Mucosa of stomach (tissue), 1 donor: ENCODE results near the gene ENPP7.
A peak's percentile ranks its signal among the peaks of the same experiment; 100 is the strongest.

Experiments used
- H3K27me3 ChIP-seq: one replicate; pipeline ENCODE4 v1.7.0; 2013; ENCODE audit warnings: mild to moderate bottlenecking, low read length; ENCODE audit not compliant: control insufficient read depth, insufficient read depth
- H3K36me3 ChIP-seq: one replicate; pipeline ENCODE4 v1.7.0; 2013; ENCODE audit warnings: low read length; ENCODE audit not compliant: control insufficient read depth, insufficient read depth
- H3K4me1 ChIP-seq: one replicate; pipeline ENCODE4 v1.7.0; 2013; ENCODE audit warnings: mild to moderate bottlenecking, low read length; ENCODE audit not compliant: control insufficient read depth, insufficient read depth
- H3K4me3 ChIP-seq: one replicate; pipeline ENCODE4 v1.7.0; 2013; ENCODE audit warnings: low read length
- H3K9ac ChIP-seq: one replicate; pipeline ENCODE4 v1.7.0; 2013; ENCODE audit warnings: mild to moderate bottlenecking, low read length, moderate library complexity
- H3K9me3 ChIP-seq: one replicate; pipeline ENCODE4 v1.7.0; 2013; ENCODE audit warnings: mild to moderate bottlenecking, low read length, moderate library complexity; ENCODE audit not compliant: control insufficient read depth
- donor health status: Pancreatic carcinoma.

Gene ENPP7

GRCh38 chr17:79739148-79740062 lies 8.7 kb downstream of the ENPP7 start:
- H3K36me3 ChIP-seq, result no peaks in the 10 kb centered on the region
- peaks cover 31% of the 10 kb centered on the region for H3K4me1 ChIP-seq
- H3K9me3 ChIP-seq, result no peaks in the 10 kb centered on the region
- no peak overlapping the region for H3K9ac ChIP-seq
- peaks cover 11% of the 10 kb centered on the region for H3K27me3 ChIP-seq
- H3K4me3 ChIP-seq, result no peak overlapping the region

GRCh38 chr17:79740413-79740812 lies 9.7 kb downstream of the ENPP7 start:
- no peaks in the 10 kb centered on the region for H3K9me3 ChIP-seq
- H3K4me1 ChIP-seq, result peaks cover 31% of the 10 kb centered on the region
- H3K4me3 ChIP-seq, result no peak overlapping the region
- H3K27me3 ChIP-seq, result peaks cover 11% of the 10 kb centered on the region
- peak overlapping the region; percentile 58 for H3K9ac ChIP-seq
- H3K36me3 ChIP-seq, result no peaks in the 10 kb centered on the region

- Histone ChIP-seq H3K9me3 (no peaks in the 10 kb centered on the region), H3K36me3 (no peaks in the 10 kb centered on the region), H3K4me1 (peaks cover 33% of the 10 kb centered on the region), H3K4me3 (no peak overlapping the region), H3K9ac (peak overlapping the region; percentile 34), H3K27me3 (peaks cover 14% of the 10 kb centered on the region)
Observed at GRCh38 chr17:79741401-79741750, 10.6 kb downstream of the ENPP7 start.

- Histone ChIP-seq H3K36me3 (no peaks in the 10 kb centered on the region), H3K27me3 (peaks cover 20% of the 10 kb centered on the region), H3K4me1 (peaks cover 39% of the 10 kb centered on the region), H3K9me3 (no peaks in the 10 kb centered on the region), H3K9ac (peak overlapping the region; percentile 34), H3K4me3 (no peak overlapping the region)
Observed at GRCh38 chr17:79741751-79742588, 11.2 kb downstream of the ENPP7 start.

GRCh38 chr17:79742589-79742918 lies 11.8 kb downstream of the ENPP7 start:
- Histone ChIP-seq H3K4me1 (peaks cover 45% of the 10 kb centered on the region), H3K9me3 (no peaks in the 10 kb centered on the region), H3K4me3 (no peak overlapping the region), H3K9ac (peak overlapping the region; percentile 34), H3K27me3 (peaks cover 26% of the 10 kb centered on the region), H3K36me3 (no peaks in the 10 kb centered on the region)

GRCh38 chr17:79742951-79743476 lies 12.3 kb downstream of the ENPP7 start:
- peaks cover 30% of the 10 kb centered on the region for H3K27me3 ChIP-seq
- H3K9ac ChIP-seq, result no peak overlapping the region
- H3K9me3 ChIP-seq, result no peaks in the 10 kb centered on the region
- H3K36me3 ChIP-seq, result no peaks in the 10 kb centered on the region
- H3K4me3 ChIP-seq, result no peak overlapping the region
- peaks cover 49% of the 10 kb centered on the region for H3K4me1 ChIP-seq

- Histone ChIP-seq H3K36me3 (no peaks in the 10 kb centered on the region), H3K4me1 (peaks cover 50% of the 10 kb centered on the region), H3K9ac (no peak overlapping the region), H3K4me3 (no peak overlapping the region), H3K9me3 (no peaks in the 10 kb centered on the region), H3K27me3 (peaks cover 32% of the 10 kb centered on the region)
Observed at GRCh38 chr17:79743614-79744013, 12.9 kb downstream of the ENPP7 start.

- Histone ChIP-seq H3K4me3 (no peak overlapping the region), H3K27me3 (peaks cover 46% of the 10 kb centered on the region), H3K9me3 (no peaks in the 10 kb centered on the region)
Observed at GRCh38 chr17:79745641-79746105, 14.9 kb downstream of the ENPP7 start.

GRCh38 chr17:79746889-79747507 lies 16.3 kb downstream of the ENPP7 start:
- Histone ChIP-seq H3K4me3 (no peak overlapping the region), H3K4me1 (peaks cover 31% of the 10 kb centered on the region), H3K9me3 (no peaks in the 10 kb centered on the region), H3K36me3 (no peaks in the 10 kb centered on the region), H3K27me3 (peaks cover 46% of the 10 kb centered on the region), H3K9ac (no peak overlapping the region)

More at GRCh38 chr17:79745641-79746105, 14.9 kb downstream of the ENPP7 start:
- Histone ChIP-seq H3K4me1 (peaks cover 39% of the 10 kb centered on the region), H3K9ac (no peak overlapping the region), H3K36me3 (no peaks in the 10 kb centered on the region)

- no peak overlapping the region for H3K4me3 ChIP-seq
Observed at GRCh38 chr17:79747508-79748294, 17.0 kb downstream of the ENPP7 start.

More at GRCh38 chr17:79747508-79748294, 17.0 kb downstream of the ENPP7 start:
- no peak overlapping the region for H3K9ac ChIP-seq
- no peaks in the 10 kb centered on the region for H3K36me3 ChIP-seq
- peaks cover 46% of the 10 kb centered on the region for H3K27me3 ChIP-seq
- H3K4me1 ChIP-seq, result peaks cover 24% of the 10 kb centered on the region
- H3K9me3 ChIP-seq, result no peaks in the 10 kb centered on the region
